ENCODE results near the gene FBLN5.
"Not testable (repeated sequence)": the region's sequence is repeated elsewhere in the genome, so short reads cannot be mapped to it uniquely, and the experiment has no call there.

FBLN5 gene

DNA sequence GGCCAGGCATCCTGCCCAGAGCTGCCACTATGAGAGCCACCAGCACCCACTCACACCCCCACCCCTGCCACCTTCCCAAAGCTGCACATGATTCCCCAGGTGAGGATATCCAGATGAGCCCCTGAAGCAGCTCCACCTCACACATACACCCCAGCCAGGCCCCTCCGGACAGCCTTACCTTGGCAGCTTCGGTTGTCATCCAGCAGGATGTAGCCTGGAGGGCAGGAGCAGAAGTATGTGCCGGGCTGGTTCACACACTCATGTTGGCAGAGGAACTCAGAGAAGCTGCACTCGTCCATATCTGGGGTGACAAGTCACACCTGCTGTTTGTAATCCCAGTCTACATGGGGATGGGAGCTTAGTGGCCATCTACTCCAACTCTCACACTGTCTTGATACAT lies 64.7 kb downstream of the FBLN5 start:
- DNase-seq = no peak

DNA sequence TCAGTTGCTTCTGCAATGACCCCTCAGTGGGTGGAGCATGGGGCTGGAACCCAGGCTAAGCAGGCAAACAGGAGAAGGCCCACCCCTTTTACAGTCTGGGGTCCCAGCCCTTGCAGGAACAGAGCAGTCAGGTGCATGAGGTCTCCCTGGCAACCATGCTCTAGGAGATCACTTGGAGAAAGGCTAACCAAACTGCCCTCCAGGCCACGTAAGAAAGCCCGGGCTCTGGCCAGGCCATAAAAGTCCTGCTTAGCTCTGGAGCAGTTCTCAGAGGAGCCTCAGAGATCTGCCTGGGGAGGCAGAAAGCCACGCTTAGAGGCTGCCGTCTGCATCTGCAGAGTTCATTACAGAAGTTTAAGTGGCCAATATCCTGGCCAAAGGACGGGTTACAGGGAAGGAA lies 65.1 kb downstream of the FBLN5 start:
- DNase-seq = no peak

DNA sequence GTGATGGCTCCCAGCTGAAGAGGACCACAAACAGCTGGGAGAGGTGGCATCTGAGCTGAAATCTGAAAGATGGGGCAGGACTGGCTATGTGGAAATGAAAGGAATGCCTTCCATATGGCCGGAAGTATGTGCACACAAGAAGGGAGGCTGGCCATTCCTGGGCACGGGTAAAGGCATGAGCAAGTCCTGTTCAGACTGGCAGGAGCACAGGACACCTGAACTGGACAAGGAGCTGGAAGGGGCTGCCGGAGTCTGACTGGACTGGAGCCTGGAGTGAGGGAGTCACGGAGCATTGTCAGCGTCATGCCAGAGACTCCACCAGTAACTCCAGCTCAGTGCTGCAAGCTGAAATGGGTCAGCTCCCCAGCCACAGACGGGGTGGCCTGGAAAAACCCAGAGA lies 68.3 kb downstream of the FBLN5 start:
- no peak for DNase-seq

DNA sequence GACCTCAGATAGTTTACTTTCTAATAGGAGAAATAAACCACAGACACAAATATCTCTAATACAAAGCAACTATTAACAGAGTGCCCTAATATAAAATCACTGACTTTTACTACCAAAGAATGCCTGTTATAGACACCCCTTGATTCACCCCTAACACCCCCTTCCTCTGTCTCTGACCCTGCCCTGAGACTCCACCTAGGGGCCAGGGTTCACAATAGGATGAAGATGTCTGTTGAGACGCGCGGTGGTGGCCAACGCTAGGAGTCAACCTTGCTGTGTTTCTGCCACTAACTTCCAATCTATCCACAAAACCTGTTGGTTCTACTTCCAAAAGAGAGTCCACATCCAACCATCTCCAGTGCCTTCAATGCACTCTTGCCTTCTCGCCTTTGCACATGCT lies 69.2 kb downstream of the FBLN5 start:
- DNase-seq = no peak

DNA sequence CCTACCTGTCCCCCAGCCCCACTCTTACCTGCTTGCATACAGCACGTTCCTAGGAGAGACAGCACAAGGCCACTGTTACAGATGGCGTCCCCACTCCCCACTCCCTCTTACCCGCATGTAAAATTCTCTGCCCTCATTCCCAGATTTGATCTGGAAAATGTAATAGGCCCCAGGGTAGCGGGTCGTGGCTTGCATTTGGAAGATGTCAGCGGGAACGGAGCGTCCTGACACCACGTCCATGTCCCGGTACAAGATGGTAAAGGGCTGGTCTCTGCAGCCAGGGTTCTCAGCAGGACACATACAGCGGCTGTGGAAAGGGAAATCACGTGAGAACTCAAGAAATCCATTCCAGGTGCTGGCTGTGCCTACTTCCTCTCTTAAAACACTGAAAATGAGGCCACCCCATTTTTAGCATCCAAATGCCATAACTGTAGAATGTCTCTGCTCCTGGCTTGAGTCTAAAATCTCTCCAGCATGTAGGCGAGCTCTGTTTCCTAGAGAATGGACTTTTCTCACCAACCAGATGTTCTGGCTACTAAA lies 70.0 kb downstream of the FBLN5 start:
- DNase-seq = no peak

DNA sequence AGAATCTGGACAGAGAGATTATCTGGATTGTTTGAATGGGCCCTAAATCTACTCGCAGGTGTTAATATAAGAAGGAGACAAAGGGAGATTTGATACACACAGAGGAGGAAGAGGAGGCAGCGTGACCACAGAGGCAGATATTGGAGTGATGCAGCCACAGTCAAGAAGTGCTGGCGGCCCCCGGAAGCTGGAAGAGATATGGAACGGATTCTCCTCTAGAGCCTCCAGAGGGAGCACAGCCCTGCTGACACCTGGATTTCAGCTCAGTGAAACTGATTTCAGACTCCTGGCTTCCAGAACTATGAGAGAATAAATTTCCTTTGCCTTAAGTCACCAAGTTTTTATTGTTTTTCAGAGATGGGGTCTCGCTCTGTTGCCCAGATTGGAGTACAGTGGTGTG lies 71.0 kb downstream of the FBLN5 start:
- DNase-seq = no peak

DNA sequence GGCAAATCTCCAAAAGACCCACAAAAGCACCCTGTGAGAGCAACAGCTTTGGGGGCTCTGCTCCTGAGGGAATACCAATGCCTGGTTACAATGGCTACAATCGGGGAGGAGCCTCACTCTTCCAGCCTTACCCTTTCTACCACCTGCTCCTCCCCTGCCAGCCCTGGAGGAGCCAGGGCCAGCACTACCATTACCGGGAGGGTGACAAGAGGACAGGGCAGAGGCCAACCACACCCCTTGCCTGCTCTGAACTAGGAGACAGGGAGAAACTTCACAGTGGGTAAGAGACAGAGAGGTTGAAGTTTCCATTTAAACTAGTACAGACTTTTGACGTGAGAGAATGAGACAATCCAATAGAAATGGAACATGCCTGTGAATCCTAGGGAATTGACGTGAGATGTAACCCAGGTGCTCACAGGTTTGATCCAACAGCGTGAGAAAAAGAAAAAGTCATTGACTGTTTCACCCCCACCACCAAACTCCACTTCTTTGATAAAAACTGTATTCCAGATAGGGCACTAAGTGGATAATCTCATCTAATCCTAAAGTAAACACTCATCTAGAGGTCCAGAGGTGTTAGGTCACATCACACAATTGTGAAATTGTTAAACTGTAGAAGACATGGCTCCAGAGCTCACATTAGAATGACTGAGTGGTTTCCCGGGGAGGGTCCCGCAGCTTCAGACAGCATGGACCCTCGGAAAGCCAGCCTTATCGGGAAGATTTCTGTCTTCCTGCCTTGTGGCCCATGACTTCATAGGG lies 71.8 kb downstream of the FBLN5 start:
- DNase-seq = no peak

DNA sequence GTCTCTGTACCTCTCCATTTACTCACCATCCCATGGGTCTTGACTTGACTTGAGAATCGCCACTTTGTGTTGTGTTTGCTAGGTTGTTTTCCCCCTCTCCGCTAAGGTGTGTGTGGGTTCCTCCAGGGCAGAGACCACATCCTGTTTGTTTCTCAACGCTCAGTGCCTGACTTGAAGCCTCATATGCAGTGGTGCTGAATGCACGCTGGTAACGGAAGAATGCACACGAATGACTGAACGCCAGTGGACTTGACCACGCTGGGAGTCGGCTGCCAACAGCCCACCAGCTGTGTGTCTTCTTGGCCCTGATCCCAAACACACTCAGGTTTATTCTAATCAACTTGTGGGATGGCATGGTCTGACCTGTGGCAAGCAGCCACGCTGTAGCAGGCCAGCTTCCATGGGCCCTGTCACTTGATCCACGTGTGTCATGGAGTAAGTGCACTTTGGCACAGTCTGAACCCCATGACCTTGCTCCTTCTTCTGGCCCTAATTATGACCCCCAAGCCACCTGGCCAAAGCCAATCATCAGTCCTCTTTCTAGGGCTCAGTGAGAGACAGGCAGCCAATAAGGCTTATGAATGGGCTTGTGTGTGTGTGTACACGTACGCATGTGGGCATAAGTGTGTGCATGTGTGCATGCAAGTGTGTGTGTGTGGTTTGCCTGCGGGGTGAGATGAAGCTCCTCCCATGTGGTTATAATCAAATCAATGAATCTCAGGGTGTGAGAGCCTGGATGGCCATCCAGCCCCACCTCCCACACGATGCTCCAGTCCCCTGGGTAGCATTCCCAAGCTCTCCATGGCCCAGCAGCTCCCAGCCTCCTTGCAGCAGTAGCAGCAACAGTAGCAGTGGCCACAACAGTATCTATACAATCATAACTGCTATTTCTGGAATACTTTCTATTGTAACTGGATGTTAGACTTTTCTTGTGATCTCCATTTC lies 73.8 kb downstream of the FBLN5 start:
- DNase-seq = peak in 2 of 4 experiments; percentile 52 to 62

DNA sequence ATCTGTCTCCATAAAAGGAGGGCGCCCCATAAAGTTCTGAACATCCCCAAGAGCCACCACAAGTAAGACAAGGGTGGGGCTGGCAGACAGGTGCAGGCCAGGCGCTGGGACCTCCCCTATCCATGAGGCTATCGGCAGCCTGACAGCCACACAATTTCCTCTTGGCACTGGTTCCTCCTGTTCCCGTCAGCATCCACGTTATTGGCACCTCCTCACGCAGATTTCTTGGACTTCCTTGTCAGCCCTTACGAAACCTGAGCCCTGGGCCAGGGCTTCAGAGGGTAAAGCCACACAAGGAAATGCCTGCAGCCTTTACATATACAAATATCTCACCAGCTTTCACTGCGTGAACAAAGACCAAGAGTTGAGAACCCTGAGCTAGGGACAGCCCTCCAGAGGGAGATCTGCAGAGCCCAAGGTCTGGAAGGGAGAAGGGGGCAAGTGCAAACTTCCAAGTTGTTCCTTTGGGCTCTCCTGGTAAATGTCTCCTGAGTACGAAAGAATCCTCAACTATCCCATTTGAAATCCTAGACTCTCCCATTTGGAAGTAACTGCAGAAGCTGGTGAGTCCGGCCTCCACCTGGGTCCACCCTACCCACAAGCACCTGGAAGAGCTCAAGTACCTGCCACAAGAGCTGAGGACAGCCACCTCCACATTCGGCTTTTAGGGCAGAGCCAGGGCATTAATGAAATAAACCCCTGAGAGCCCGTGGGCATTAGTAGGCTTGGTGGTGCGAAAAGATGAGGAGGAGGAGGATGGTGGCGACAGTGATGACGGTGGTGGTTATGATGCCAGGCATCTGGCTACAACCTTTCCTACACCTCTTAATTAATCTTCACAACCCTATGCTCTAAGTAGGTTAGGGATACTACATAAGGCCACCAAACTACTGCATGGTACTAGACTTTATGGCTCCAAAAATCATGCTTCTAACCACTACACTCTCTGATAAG lies 74.7 kb downstream of the FBLN5 start:
- DNase-seq = peak in 2 of 4 experiments; percentile 59 to 60

DNA sequence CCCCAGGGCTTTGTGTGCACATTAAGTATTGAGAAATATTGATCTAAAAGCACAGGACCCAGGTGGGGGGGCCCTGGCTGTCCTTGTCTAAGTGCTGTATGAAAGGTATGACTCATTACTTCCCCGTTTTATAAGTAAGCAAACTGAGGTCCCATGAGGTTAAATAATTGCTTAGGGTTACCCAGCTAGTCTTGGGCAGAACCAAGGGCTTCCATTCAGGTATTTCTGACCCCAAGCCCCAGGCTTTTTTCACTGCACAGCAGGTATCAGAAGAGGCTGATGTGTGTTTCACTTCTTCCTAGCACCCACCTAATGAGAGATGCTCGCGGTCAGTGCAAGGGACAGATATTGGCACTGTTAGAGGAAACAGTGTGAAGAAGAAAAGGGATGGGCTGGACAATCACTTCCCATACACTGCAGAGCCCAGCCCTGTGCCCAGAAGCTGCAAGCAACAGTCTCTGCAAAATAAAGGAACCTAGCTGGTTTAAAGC lies 75.4 kb downstream of the FBLN5 start:
- DNase-seq = peak in 1 of 4 experiments; percentile 36

DNA sequence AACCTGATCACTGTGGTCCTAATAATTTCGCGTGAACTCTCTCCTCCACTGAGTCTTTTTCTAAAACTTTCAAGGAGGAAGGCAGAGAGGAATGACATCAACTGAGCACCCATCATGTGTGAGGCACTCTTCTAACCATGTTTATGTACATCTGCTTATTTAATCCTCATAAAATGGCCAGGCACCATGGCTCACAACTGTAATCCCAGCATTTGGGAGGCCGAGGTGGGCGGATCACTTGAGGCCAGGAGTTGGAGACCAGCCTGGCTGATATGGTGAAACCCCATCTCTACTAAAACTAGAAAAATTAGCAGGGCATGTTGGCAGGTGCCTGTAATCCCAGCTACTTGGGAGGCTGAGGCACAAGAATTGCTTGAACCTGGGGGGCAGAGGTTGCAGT lies 76.1 kb downstream of the FBLN5 start:
- not testable (repeated sequence) for DNase-seq

DNA sequence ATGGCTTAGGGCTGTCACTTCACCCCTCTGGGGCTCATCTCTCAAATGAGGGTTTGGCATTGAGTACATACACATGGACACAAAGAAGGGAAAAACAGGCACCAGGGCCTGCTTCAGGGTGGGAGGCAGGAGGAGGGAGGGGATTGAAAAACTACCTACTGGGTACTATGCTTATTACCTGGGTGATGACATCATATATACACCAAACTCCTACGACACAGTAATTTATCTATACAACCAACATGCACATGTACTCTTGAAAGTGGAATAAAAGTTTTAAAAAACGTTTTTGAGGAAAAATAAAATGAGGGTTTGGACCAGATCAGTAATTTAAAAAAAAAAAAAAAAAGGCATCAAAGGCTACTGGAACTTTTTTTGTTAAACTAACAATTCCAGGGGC lies 76.6 kb downstream of the FBLN5 start:
- DNase-seq = no peak

DNA sequence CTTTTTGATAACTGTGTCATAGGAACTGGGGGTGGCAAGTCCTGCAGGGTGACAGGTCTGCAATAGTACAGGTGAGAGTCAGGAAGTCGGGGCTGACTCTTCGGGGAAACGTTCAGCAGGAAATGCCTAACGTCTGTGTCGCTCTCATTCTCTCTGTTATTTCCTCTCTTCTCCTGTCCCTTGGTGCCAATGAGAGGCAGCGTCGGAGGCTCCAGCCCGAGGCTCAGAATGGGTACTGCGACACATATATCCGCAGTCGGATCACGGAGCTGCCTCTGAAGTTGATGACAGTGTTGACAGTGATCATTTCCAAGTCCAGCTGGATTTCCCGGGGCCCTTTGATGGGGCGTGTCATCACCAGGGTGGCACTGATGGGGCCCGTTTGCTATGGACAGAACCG lies 77.5 kb downstream of the FBLN5 start:
- peak in 2 of 4 experiments; percentile 65 to 68 for DNase-seq

DNA sequence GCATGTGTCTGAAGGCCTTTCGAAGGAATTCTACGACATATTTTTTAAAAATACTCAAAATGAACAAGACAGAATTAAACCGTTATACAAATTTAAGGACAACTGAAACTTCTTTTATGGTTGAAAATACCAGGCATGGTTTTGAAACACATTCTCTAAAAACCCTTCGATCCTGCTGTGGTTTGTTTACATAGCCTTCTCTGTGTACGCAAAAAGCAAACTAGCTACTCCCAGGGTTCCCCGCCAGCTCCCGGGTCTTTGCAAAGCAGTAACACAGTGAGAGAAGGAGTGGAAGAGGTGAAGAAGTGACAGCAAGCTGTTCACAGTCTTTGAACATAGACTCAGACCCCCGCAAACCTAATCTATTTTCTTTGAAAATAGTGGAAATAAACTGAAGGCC lies 77.9 kb downstream of the FBLN5 start:
- no peak for DNase-seq

DNA sequence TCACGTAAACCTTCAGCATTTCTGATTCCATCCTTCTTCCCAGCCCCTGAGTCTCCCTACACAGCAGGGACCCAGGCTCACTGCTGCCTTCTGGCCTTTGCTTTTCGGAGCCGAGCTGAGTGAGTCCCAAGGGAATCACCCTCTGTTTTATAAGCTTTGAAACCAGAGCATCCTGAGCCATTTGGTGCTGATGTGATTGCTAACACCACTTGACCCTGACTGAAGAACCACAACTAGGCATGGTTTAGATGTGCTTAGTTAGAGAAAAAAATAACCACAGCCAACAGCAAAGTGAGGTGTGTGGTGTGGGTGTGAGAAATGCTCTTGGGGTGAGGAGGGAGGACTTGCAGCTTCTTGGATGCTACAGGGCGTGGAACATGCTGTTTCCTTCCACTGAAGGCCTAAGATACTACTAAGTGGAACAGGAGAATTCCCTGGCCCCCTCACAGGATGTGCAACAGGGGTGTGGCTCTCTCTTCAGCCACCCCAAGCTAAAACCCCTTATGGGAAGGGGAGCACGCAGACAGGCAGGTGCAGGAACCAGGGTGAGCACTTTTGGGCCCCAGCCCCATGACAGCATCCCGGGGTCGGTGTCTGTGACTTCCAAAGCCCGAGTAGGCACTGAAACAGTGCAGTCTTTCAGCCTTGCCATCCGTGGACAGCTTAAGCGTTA lies 80.0 kb downstream of the FBLN5 start, which contains the start of gene TC2N:
TC2N (minus strand) TSS at position 221 of the 673 bp plus-strand sequence. CDS start 53,767 bp downstream, outside the sequence.
- peak in 2 of 4 experiments; percentile 28 to 38 for DNase-seq

DNA sequence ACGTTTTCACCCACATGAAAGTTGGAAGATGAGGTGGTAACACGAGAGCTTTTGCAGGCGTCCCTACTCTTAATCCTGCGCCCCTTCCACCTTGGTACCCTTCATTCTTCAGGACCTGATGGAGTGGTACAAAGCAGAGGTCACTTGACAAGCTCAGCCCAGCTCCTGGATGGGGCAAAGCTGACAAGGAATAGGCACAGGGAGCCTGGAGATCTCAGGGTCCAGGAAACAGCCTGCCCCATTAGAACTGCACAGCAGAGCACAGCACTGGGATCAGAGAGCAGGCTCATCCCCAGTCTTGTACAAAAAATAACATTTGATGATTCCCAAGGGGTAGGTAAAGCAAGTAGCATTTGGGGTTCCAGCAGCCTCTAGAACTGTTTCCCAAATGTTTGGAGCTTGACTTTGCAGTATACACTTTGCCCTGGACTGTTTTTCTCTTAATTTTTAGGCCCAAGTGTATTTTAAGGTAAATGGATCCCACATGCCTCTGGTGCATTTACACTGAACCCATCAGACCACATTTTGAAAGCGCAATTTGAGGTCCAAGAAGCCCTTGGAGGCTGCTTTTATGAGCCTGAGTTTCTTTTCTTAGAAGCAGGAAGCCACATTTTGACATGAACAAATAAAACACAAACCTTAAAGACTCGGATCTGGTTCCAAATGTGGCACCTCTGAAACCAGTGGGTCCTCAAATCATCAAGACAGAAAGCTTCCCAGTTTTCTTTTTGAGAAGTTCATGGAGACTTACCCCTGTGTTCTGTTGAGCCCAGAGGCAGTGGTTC lies 80.8 kb downstream of the FBLN5 start:
- peak in 1 of 4 experiments; percentile 7 for DNase-seq

DNA sequence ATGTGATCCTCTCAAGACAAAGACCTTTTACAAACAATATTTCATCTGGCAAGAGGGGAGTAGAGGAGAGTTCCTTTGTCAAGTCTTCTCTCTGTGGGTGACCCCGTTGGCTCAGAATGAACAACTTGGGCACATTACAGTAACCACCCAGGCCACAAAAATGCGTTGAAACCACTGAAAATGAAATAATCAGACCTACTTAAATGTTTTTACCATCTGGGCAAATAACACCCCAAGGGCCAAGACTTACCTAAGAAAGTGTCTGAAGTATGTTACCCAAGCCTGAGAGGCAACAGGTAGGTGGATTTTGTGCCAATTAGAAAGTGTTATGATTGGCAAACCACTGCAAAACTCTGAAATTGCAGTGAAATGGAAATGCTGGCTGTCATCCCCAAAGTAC lies 81.4 kb downstream of the FBLN5 start:
- no peak for DNase-seq

DNA sequence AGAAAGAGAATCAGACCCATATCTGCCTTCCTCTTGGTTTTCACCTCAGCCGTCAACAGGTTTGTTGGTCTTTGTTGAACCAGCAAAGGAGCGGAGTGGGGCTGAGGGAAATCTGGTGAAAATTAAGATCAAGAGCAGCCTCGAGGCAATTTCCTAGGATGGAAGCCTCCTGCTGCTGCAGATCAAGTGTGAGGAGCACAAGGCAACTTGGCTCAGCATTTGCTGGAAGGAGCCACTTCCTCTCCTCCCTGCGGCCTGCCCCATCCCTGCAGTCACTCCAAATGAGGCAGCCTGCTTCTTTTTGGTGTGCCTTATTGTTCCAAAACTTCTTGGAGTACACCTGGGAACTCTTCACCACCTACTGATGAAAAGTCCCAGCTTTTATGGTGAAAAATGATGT lies 85.1 kb downstream of the FBLN5 start:
- DNase-seq = no peak

DNA sequence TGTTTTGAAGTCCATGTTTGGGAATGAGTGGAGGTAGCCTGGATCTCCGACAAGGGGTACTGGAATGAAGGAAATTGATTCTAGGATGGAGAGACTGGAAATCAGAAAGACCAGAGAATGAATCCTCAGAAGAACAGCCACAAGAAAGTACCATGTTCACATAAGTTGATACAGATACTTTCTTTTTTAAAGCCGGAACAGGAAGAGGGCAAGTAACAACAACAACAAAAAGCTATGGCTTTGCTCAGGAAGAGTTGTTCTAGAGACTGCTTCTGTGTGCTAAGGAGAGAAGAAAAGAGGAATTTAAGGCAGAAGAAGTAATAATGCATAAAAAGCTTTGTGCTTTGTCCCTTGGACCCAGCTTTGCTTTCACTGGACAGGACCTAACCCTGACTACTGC lies 86.4 kb downstream of the FBLN5 start:
- DNase-seq = no peak

DNA sequence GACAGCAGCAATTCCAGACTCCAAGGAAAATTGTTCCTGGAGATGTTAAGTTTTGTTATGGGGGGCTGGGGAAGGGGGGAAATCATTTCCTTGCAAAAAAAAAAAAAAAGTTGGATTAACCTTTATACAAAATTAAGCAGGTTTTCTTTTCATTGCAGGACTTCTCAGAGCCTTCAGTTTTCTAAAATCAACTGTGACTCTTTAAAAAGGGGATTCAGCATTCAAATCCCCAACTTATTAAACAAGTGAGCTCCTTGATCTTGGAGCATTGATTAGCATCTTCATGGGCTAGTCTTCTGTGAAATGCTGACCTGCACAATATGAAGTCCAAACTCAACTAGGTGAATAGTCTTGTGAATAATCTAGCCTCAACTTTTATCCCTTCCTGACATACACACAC lies 87.3 kb downstream of the FBLN5 start:
- DNase-seq = no peak

Data from activated naive CD4-positive, alpha-beta T cell (primary cell).